HepG2 (cell line): Measurements from ENCODE around the gene CD7. TPM values are rescaled to one million over a fixed set of nuclear protein-coding genes. Genes with fewer than 3 reads are reported as not detected.

Experiments used
- GABPA ChIP-seq, 2 experiments: IDR thresholded peaks; 2 replicates each; pipeline ENCODE4 v1.6.1; 2011 to 2016; ENCODE audit warnings: low read depth in 2 of 2, low read length in 1 of 2, missing biosample characterization in 1 of 2, missing genetic modification characterization in 1 of 2
- HNRNPL ChIP-seq: fragments of 200-400 bp; formaldehyde crosslinking; IDR thresholded peaks from 2 replicates; pipeline ENCODE4 v1.6.1; 2017; ENCODE audit warnings: mild to moderate bottlenecking, low read depth, low read length
- HNRNPLL ChIP-seq: fragments of 200-400 bp; formaldehyde crosslinking; IDR thresholded peaks from 2 replicates; pipeline ENCODE4 v1.6.1; 2017; ENCODE audit warnings: mild to moderate bottlenecking, low read depth, low read length; ENCODE audit not compliant: poor library complexity, severe bottlenecking
- KLF11 ChIP-seq: IDR thresholded peaks from 2 replicates; pipeline ENCODE4 v1.6.1; 2016; ENCODE audit warnings: missing compliant biosample characterization
- MAZ ChIP-seq, 2 experiments: sonication (generic) in 1 of 2; formaldehyde crosslinking in 1 of 2; IDR thresholded peaks; 2 replicates each; pipeline versions ENCODE4 v1.5.0 to v1.6.1; 2012 to 2020; ENCODE audit warnings: low read depth in 2 of 2, mild to moderate bottlenecking in 2 of 2, borderline replicate concordance in 1 of 2, improper control_type of control experiment in 1 of 2, low read length in 1 of 2, missing genetic modification reagents in 1 of 2, moderate library complexity in 1 of 2
- NONO ChIP-seq, 2 experiments: fragments of 450-650 bp in 1 of 2; sonication (generic) in 1 of 2; formaldehyde crosslinking in 1 of 2; IDR thresholded peaks in 1 of 2; conservative IDR thresholded peaks in 1 of 2; 2 replicates each; pipeline versions ENCODE4 v1.6.1 to v1.8.0; 2017 to 2022; ENCODE audit warnings: mild to moderate bottlenecking in 1 of 2, missing genetic modification reagents in 1 of 2, moderate library complexity in 1 of 2
- NR2F6 ChIP-seq, 2 experiments: IDR thresholded peaks; 2 replicates each; pipeline ENCODE4 v1.6.1; 2016; ENCODE audit warnings: antibody characterized with exemption in 1 of 2, mild to moderate bottlenecking in 1 of 2
- PCBP1 ChIP-seq: fragments of 200-400 bp; formaldehyde crosslinking; IDR thresholded peaks from 2 replicates; pipeline ENCODE4 v1.6.1; 2017; ENCODE audit warnings: mild to moderate bottlenecking, low read depth, low read length, borderline replicate concordance
- POLR2AphosphoS5 ChIP-seq: IDR thresholded peaks from 2 replicates; pipeline ENCODE4 v1.6.1; 2012; ENCODE audit warnings: low read depth, low read length
- SMAD9 ChIP-seq: sonication (generic); formaldehyde crosslinking; IDR thresholded peaks from 2 replicates; pipeline ENCODE4 v1.5.1; 2020; ENCODE audit warnings: mild to moderate bottlenecking, missing genetic modification reagents
- THAP11 ChIP-seq: IDR thresholded peaks from 2 replicates; pipeline ENCODE4 v1.6.1; 2016; ENCODE audit warnings: missing biosample characterization, missing genetic modification reagents
- ZNF354B ChIP-seq: sonication (generic); formaldehyde crosslinking; IDR thresholded peaks from 2 replicates; pipeline ENCODE4 v1.8.0; 2022; ENCODE audit warnings: mild to moderate bottlenecking, missing genetic modification reagents
- ZNF530 ChIP-seq: sonication (generic); formaldehyde crosslinking; IDR thresholded peaks from 2 replicates; pipeline ENCODE4 v1.5.0; 2020; ENCODE audit warnings: low read depth, mild to moderate bottlenecking, missing genetic modification reagents
- ZNF549 ChIP-seq: sonication (generic); formaldehyde crosslinking; IDR thresholded peaks from 2 replicates; pipeline ENCODE4 v1.5.0; 2020; ENCODE audit warnings: missing genetic modification reagents
- ZNF605 ChIP-seq: sonication (generic); formaldehyde crosslinking; IDR thresholded peaks from 2 replicates; pipeline ENCODE4 v1.8.0; 2022; ENCODE audit warnings: mild to moderate bottlenecking, missing genetic modification reagents
- ZSCAN25 ChIP-seq: sonication (generic); formaldehyde crosslinking; IDR thresholded peaks from 2 replicates; pipeline ENCODE4 v1.8.0; 2022; ENCODE audit warnings: mild to moderate bottlenecking, missing genetic modification reagents
- polyA plus RNA-seq, 8 experiments: library from polyadenylated mRNA; depleted of rRNA in 3 of 8; stranded (reverse) in 7 of 8; unstranded in 1 of 8; fragments of >200 nt; fragmentation: Illumina TruSeq in 4 of 8; extraction: Trizol in 4 of 8; gene quantifications; 2 replicates each; pipeline versions ENCODE4 v1.2.1 to v1.2.3, GENCODE V29; 2011 to 2016; ENCODE audit warnings: low read depth in 4 of 8, missing spikeins in 1 of 8, mixed read lengths in 1 of 8; ENCODE audit not compliant: insufficient read depth in 1 of 8
- total RNA-seq, 5 experiments: library from RNA; depleted of rRNA; stranded (reverse); fragments of >200 nt; fragmentation: Illumina TruSeq; extraction: Trizol; gene quantifications; 2 replicates each; pipeline ENCODE4 v1.2.3, GENCODE V29; 2016; ENCODE audit warnings: low read depth in 1 of 5
- TF ChIP-seq, protein P1 (sequence below): IDR thresholded peaks from 2 replicates; pipeline ENCODE4 v1.6.1; 2016; ENCODE audit warnings: missing biosample characterization, missing genetic modification reagents, low read depth
- TF ChIP-seq, protein P2 (sequence below): sonication (generic); formaldehyde crosslinking; IDR thresholded peaks from 2 replicates; pipeline ENCODE4 v1.4.0; 2020; ENCODE audit warnings: missing genetic modification reagents, borderline replicate concordance
- TF ChIP-seq, protein P3 (sequence below): sonication (generic); formaldehyde crosslinking; IDR thresholded peaks from 2 replicates; pipeline ENCODE4 v1.5.0; 2020; ENCODE audit warnings: missing genetic modification reagents, mild to moderate bottlenecking, borderline replicate concordance

The CD7 gene
- total and polyA plus RNA-seq, 2 of the 13 experiments (the other 11 are each of a cell fraction or from before 2014, with no cell fraction given): 67.6 to 76.4 TPM

DNA sequence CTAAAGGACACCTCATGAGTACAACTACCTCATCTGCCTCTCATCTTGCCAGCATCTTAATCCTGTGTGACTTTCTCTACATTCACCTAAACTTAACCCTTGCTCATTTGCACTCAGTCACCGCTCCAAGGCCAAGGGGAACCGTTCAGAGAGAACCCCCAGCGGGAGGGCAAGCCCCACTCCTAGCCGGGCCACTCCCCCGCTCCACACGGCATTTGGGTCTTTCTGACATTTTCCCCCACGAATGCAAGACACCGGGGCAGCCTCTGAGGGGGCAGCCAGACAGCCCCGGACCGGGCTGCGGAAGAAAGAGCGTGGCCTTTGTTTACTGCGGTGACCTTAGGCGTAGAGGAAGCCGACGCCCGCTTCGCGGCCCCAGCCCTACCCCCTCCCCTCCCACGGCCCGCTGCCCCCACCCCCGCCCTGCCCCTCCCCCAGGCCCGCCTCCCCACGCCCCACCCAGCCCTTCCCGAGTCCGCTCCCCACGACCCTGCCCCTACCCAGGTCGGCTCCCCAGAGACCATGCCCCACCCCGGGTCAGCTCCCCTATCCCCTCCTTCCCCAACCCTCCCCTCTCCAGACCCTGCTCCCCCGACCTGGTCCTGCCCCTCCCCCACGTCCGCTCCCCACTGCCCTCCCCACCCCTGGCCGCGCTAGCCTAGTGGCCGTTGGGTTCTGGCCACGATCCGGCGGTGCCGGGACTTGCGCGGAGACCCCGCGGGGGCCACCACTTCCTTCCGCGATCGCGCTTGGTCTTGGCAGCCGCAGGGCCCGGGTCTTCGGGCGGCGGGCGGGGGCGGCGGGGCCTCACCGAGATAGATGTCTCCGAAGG is 44.7 kb downstream of the CD7 start (continued):
- TF ChIP-seq, protein P1, sequence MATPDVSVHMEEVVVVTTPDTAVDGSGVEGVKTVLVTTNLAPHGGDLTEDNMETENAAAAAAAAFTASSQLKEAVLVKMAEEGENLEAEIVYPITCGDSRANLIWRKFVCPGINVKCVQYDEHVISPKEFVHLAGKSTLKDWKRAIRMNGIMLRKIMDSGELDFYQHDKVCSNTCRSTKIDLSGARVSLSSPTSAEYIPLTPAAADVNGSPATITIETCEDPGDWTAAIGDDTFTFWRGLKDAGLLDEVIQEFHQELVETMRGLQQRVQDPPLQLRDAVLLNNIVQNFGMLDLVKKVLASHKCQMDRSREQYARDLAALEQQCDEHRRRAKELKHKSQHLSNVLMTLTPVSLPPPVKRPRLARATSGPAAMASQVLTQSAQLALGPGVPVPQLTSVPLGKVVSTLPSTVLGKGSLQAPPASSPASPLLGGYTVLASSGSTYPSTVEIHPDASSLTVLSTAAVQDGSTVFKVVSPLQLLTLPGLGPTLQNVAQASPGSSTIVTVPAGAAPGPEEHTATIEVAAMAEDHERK (CRISPR knock-in tag): no peak
- TF ChIP-seq POLR2AphosphoS5 (0 out of 2 replicates have a peak, but pooled peaks have one; percentile 23), SMAD9 (no peak), ZNF605 (CRISPR knock-in tag) (0 out of 2 replicates have a peak, but pooled peaks have one; percentile 22), ZSCAN25 (CRISPR knock-in tag) (peak; percentile 7; the same call in 1 of the 2 replicates), HNRNPLL (peak; percentile 49), KLF11 (CRISPR knock-in tag) (no peak), HNRNPL (0 out of 2 replicates have a peak, but pooled peaks have one; percentile 10), ZNF549 (CRISPR knock-in tag) (no peak), PCBP1 (peak; percentile 96), NONO (IDR thresholded peaks at IDR 0.05) (no peak), NONO (CRISPR knock-in tag; conservative IDR thresholded peaks at IDR 0.05) (no peak), NR2F6 (IDR thresholded peaks at IDR 0.05) (peak; percentile 51), NR2F6 (CRISPR knock-in tag; IDR thresholded peaks at IDR 0.05) (peak; percentile 41; the same call in 1 of the 2 replicates), THAP11 (CRISPR knock-in tag) (no peak), ZNF354B (CRISPR knock-in tag) (0 out of 2 replicates have a peak, but pooled peaks have one; percentile 51), GABPA (IDR thresholded peaks at IDR 0.05; ENCODE audit: low read depth, low read length) (no peak), GABPA (CRISPR knock-in tag; IDR thresholded peaks at IDR 0.05; ENCODE audit: low read depth) (no peak), ZNF530 (no peak), MAZ (IDR thresholded peaks at IDR 0.05; ENCODE audit: borderline replicate concordance, low read depth, low read length) (0 out of 2 replicates have a peak, but pooled peaks have one; percentile 12), MAZ (CRISPR knock-in tag; IDR thresholded peaks at IDR 0.05; ENCODE audit: low read depth) (no peak)
- TF ChIP-seq, protein P2, sequence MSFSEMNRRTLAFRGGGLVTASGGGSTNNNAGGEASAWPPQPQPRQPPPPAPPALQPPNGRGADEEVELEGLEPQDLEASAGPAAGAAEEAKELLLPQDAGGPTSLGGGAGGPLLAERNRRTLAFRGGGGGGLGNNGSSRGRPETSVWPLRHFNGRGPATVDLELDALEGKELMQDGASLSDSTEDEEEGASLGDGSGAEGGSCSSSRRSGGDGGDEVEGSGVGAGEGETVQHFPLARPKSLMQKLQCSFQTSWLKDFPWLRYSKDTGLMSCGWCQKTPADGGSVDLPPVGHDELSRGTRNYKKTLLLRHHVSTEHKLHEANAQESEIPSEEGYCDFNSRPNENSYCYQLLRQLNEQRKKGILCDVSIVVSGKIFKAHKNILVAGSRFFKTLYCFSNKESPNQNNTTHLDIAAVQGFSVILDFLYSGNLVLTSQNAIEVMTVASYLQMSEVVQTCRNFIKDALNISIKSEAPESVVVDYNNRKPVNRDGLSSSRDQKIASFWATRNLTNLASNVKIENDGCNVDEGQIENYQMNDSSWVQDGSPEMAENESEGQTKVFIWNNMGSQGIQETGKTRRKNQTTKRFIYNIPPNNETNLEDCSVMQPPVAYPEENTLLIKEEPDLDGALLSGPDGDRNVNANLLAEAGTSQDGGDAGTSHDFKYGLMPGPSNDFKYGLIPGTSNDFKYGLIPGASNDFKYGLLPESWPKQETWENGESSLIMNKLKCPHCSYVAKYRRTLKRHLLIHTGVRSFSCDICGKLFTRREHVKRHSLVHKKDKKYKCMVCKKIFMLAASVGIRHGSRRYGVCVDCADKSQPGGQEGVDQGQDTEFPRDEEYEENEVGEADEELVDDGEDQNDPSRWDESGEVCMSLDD (CRISPR knock-in tag): no peak; the same call in 1 of the 2 replicates
- TF ChIP-seq, protein P3, sequence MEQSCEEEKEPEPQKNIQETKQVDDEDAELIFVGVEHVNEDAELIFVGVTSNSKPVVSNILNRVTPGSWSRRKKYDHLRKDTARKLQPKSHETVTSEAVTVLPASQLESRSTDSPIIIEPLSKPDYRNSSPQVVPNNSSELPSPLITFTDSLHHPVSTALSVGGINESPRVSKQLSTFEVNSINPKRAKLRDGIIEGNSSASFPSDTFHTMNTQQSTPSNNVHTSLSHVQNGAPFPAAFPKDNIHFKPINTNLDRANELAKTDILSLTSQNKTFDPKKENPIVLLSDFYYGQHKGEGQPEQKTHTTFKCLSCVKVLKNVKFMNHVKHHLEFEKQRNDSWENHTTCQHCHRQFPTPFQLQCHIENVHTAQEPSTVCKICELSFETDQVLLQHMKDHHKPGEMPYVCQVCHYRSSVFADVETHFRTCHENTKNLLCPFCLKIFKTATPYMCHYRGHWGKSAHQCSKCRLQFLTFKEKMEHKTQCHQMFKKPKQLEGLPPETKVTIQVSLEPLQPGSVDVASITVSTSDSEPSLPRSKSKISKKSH (CRISPR knock-in tag): no peak
